GM12892 (cell line): ENCODE data around the gene RAMP3. TPM values are rescaled to one million over a fixed set of nuclear protein-coding genes. Genes with fewer than 3 reads are reported as not detected.
"Not testable (repeated sequence)": the region's sequence is repeated elsewhere in the genome, so short reads cannot be mapped to it uniquely, and the experiment has no call there.

Source experiments
- DNase-seq: peaks from one replicate; pipeline ENCODE4 v3.0.0; 2011; ENCODE audit not compliant: insufficient read length
- FAIRE-seq: peaks from 2 replicates; lab custom pipeline; 2011; peaks lifted over from hg19 to GRCh38; lab: Jason Lieb, UNC
- POLR2A ChIP-seq: IDR thresholded peaks from 2 replicates; pipeline ENCODE4 v1.6.1; 2011; ENCODE audit warnings: low read depth, low read length, control low read depth
- POLR2AphosphoS5 ChIP-seq: IDR thresholded peaks from 2 replicates; pipeline ENCODE4 v1.6.1; 2011; ENCODE audit warnings: low read depth, low read length, control low read depth
- TAF1 ChIP-seq: IDR thresholded peaks from 2 replicates; pipeline ENCODE4 v1.6.1; 2011; ENCODE audit warnings: low read depth, mild to moderate bottlenecking, control low read depth, low read length, borderline replicate concordance
- polyA plus RNA-seq: library from polyadenylated mRNA; unstranded; fragments of >200 nt; gene quantifications from one replicate; pipeline ENCODE4 v1.2.1, GENCODE V29; 2012; ENCODE audit warnings: missing spikeins, inconsistent platforms; ENCODE audit not compliant: missing spikeins

Gene RAMP3
- 0.78 TPM for polyA plus RNA-seq

- FAIRE-seq (no peak), DNase-seq (no peak)
- no peak for TF ChIP-seq POLR2AphosphoS5
- no peak for TF ChIP-seq TAF1
- TF ChIP-seq POLR2A = no peak
These were observed at the start of gene RAMP3 for GRCh38 chr7:45157653-45158401. Gene RAMP3, plus strand, starts transcription at chr7:45157791. Its CDS starts 38 bp downstream, at chr7:45157829.

GRCh38 chr7:45108863-45109262 lies 48.7 kb upstream of the RAMP3 start:
- DNase-seq = no peak
- no peak for TF ChIP-seq POLR2AphosphoS5
- no peak for TF ChIP-seq TAF1
- TF ChIP-seq POLR2A = no peak; the same call in 1 of the 2 replicates
- FAIRE-seq = no peak

GRCh38 chr7:45111298-45112223 lies 46.0 kb upstream of the RAMP3 start, which contains the start of gene TBRG4:
Gene TBRG4, minus strand, starts transcription at chr7:45111697. Its CDS starts 2,460 bp downstream, at chr7:45109237.
- peak; percentile 90 for DNase-seq
- TF ChIP-seq TAF1 = 0 out of 2 replicates have a peak, but pooled peaks have one; percentile 77
- TF ChIP-seq POLR2AphosphoS5 = peak; percentile 98
- TF ChIP-seq POLR2A = peak; percentile 97
- FAIRE-seq = peak; percentile 98

- no peak for FAIRE-seq
- DNase-seq = no peak
- no peak for TF ChIP-seq POLR2AphosphoS5
- no peak for TF ChIP-seq TAF1
- no peak for TF ChIP-seq POLR2A
These were observed 44.9 kb upstream of the RAMP3 start for GRCh38 chr7:45112648-45113047.

- DNase-seq, FAIRE-seq: not testable (repeated sequence)
These were observed 43.3 kb upstream of the RAMP3 start for GRCh38 chr7:45114257-45114656.

- DNase-seq (no peak), FAIRE-seq (no peak)
These were observed 42.7 kb upstream of the RAMP3 start for GRCh38 chr7:45114926-45115325.

GRCh38 chr7:45116048-45116447 lies 41.5 kb upstream of the RAMP3 start:
- TF ChIP-seq POLR2A (no peak), POLR2AphosphoS5 (no peak), TAF1 (no peak)
- FAIRE-seq (no peak), DNase-seq (no peak)

More at GRCh38 chr7:45114926-45115325, 42.7 kb upstream of the RAMP3 start:
- TF ChIP-seq POLR2A (no peak), TAF1 (no peak), POLR2AphosphoS5 (no peak)

GRCh38 chr7:45117582-45117981 lies 40.0 kb upstream of the RAMP3 start:
- no peak for DNase-seq
- FAIRE-seq = no peak
- no peak for TF ChIP-seq POLR2A
- no peak for TF ChIP-seq POLR2AphosphoS5
- TF ChIP-seq TAF1 = no peak

GRCh38 chr7:45118292-45118691 lies 39.3 kb upstream of the RAMP3 start:
- DNase-seq (no peak), FAIRE-seq (no peak)
- no peak for TF ChIP-seq POLR2A
- TF ChIP-seq POLR2AphosphoS5 = no peak
- TF ChIP-seq TAF1 = no peak

GRCh38 chr7:45118889-45119331 lies 38.7 kb upstream of the RAMP3 start:
- DNase-seq = no peak
- no peak for FAIRE-seq
- TF ChIP-seq TAF1 (no peak), POLR2A (no peak), POLR2AphosphoS5 (no peak)

- DNase-seq = no peak
- FAIRE-seq = no peak
- TF ChIP-seq POLR2AphosphoS5 = no peak
These were observed 38.0 kb upstream of the RAMP3 start for GRCh38 chr7:45119550-45119949.

GRCh38 chr7:45122975-45123860 lies 34.4 kb upstream of the RAMP3 start:
- TF ChIP-seq TAF1 (no peak), POLR2AphosphoS5 (no peak), POLR2A (no peak)
- no peak for FAIRE-seq
- no peak for DNase-seq
